H1 (cell line): Measurements from ENCODE around the gene TSEN2. TPM values are rescaled to one million over a fixed set of nuclear protein-coding genes. Genes with fewer than 3 reads are reported as not detected.

Experiments used
- CBX5 ChIP-seq: fragments of 300-800, 300-1000 bp; sonication (generic); IDR thresholded peaks from 2 replicates; pipeline ENCODE4 v1.7.1; 2016; ENCODE audit warnings: antibody characterized with exemption, low read length, low read depth
- CTBP2 ChIP-seq: IDR thresholded peaks from 2 replicates; pipeline ENCODE4 v1.7.0; 2011; ENCODE audit warnings: borderline replicate concordance, mild to moderate bottlenecking, moderate library complexity, mixed read lengths, low read length; ENCODE audit not compliant: insufficient read depth, insufficient read length
- HDAC6 ChIP-seq: IDR thresholded peaks from one replicate; pipeline ENCODE4 v1.7.1; 2012; ENCODE audit warnings: low read depth, mild to moderate bottlenecking, inconsistent platforms, low read length, moderate library complexity
- NRF1 ChIP-seq: IDR thresholded peaks from 2 replicates; pipeline ENCODE4 v1.6.1; 2011; ENCODE audit warnings: mild to moderate bottlenecking, low read depth, low read length, improper control_type of control experiment
- POLR2AphosphoS5 ChIP-seq: IDR thresholded peaks from 2 replicates; pipeline ENCODE4 v1.6.1; 2011; ENCODE audit warnings: low read depth, low read length
- RFX5 ChIP-seq: IDR thresholded peaks from 2 replicates; pipeline ENCODE4 v1.6.1; 2011; ENCODE audit warnings: low read depth, low read length, improper control_type of control experiment, borderline replicate concordance
- SUZ12 ChIP-seq: fragments of 200-600 bp; sonication (generic); IDR thresholded peaks from 2 replicates; pipeline ENCODE4 v1.6.1; 2012; ENCODE audit warnings: mild to moderate bottlenecking, inconsistent platforms, low read length, moderate library complexity, mixed read lengths
- TEAD4 ChIP-seq: IDR thresholded peaks from 2 replicates; pipeline ENCODE4 v1.6.1; 2012; ENCODE audit warnings: low read depth, low read length, inconsistent platforms, mixed read lengths
- polyA plus RNA-seq, 7 experiments: library from polyadenylated mRNA; depleted of rRNA in 3 of 7; stranded (reverse) in 5 of 7; unstranded in 2 of 7; fragments of >200 nt in 5 of 7; fragments of 200-250 nt in 2 of 7; gene quantifications; 1 replicate in 5 of 7; 2 replicates in 1 of 7; 4 replicates in 1 of 7; pipeline versions ENCODE4 v1.2.1 to v1.2.3, GENCODE V29; 2011 to 2013; ENCODE audit warnings: missing spikeins in 2 of 7, mixed read lengths in 2 of 7
- total RNA-seq: library from RNA; stranded (reverse); fragmentation: NEBNext Ultra II Directional; extraction: Animal tissue kit (Norgen Biotek cat#: 25700); gene quantifications from 2 replicates; pipeline ENCODE4 v1.2.1, GENCODE V29; 2021

Gene TSEN2
- total and polyA plus RNA-seq, 2 of the 8 experiments (the other 6 are each of a cell fraction or from before 2014, with no cell fraction given) = 16.1 to 22.4 TPM

DNA sequence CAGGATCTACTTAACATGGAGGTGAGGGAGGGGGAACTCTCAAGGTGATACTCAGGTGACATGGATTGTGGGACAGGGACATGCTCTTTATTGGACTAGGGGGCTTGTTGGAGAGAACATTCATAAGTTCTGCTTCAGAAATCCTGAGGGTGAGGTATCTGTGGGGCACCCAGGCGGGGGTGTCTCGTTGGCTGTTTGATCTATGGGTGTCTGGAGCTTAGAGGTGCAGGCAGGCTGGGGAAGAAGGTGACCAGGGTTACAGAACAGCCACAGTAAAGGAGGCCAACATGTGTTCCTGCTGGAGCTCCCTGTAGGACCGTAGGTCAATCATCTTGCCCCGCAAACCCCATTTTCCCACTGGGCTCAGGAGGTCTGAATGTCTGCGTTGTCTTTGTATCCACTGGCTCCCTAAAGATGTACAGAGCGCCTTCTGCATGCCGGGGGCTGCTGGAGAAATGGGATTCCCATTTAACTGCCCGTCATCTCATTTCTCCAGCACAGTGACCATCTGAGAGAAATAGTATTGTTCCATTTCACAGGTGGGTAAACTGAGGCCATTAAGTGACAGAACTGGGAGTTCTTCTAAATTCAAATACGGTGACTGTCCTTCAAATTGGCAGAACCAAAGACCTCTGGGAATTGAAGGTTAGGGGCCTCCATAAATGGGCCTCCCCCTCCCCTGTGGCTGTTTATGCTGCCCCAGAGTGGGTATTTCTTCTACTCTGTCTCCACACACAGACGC lies 40.3 kb upstream of the TSEN2 start (continued):
- TF ChIP-seq HDAC6 = no peak
- TF ChIP-seq CBX5 = no peak
- TF ChIP-seq TEAD4 = no peak
- TF ChIP-seq CTBP2 = no peak
- TF ChIP-seq SUZ12 = no peak
- TF ChIP-seq NRF1 = no peak
- TF ChIP-seq RFX5 = no peak
- no peak for TF ChIP-seq POLR2AphosphoS5
